ENCODE measurements around the gene STAG3.
A peak's percentile ranks its signal among the peaks of the same experiment; 100 is the strongest.
"Not testable (repeated sequence)": the region's sequence is repeated elsewhere in the genome, so short reads cannot be mapped to it uniquely, and the experiment has no call there.

Gene STAG3, protein sequence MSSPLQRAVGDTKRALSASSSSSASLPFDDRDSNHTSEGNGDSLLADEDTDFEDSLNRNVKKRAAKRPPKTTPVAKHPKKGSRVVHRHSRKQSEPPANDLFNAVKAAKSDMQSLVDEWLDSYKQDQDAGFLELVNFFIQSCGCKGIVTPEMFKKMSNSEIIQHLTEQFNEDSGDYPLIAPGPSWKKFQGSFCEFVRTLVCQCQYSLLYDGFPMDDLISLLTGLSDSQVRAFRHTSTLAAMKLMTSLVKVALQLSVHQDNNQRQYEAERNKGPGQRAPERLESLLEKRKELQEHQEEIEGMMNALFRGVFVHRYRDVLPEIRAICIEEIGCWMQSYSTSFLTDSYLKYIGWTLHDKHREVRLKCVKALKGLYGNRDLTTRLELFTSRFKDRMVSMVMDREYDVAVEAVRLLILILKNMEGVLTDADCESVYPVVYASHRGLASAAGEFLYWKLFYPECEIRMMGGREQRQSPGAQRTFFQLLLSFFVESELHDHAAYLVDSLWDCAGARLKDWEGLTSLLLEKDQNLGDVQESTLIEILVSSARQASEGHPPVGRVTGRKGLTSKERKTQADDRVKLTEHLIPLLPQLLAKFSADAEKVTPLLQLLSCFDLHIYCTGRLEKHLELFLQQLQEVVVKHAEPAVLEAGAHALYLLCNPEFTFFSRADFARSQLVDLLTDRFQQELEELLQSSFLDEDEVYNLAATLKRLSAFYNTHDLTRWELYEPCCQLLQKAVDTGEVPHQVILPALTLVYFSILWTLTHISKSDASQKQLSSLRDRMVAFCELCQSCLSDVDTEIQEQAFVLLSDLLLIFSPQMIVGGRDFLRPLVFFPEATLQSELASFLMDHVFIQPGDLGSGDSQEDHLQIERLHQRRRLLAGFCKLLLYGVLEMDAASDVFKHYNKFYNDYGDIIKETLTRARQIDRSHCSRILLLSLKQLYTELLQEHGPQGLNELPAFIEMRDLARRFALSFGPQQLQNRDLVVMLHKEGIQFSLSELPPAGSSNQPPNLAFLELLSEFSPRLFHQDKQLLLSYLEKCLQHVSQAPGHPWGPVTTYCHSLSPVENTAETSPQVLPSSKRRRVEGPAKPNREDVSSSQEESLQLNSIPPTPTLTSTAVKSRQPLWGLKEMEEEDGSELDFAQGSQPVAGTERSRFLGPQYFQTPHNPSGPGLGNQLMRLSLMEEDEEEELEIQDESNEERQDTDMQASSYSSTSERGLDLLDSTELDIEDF

GRCh38 chr7:100177045-100178001 is at the start of gene STAG3, which contains the start of gene GPC2:
Gene STAG3, plus strand, starts transcription at chr7:100177918. Its CDS starts 2,639 bp downstream, at chr7:100180557.
Gene GPC2, minus strand, starts transcription at chr7:100177381. Its CDS starts 182 bp downstream, at chr7:100177199.
- DNase-seq (ENCODE audit: low read depth in 2 of 2), result peak; percentile 98

DNA sequence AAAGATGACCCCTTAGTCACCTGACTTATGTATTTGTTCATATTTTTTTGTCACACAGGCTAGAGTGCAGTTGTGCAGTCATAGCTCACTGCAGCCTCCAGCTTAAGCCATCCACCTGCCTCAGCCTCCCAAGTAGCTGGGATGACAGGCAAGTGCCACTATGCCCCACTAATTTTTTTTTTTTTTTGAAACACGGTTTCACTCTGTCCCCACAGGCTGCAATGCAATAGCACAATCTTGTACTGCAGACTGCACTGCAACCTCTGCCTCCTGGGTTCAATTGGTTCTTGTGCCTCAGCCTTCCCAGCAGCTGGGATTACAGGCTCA is 49.1 kb upstream of the STAG3 start:
- DNase-seq (ENCODE audit: low read depth in 2 of 2), result no peak

- DNase-seq (ENCODE audit: low read depth in 2 of 2), result not testable (repeated sequence)
Observed at GRCh38 chr7:100130220-100130607, 47.5 kb upstream of the STAG3 start.

- DNase-seq (ENCODE audit: low read depth in 2 of 2), result peak; percentile 66 to 83
Observed at GRCh38 chr7:100130608-100131453, 46.9 kb upstream of the STAG3 start.

DNA sequence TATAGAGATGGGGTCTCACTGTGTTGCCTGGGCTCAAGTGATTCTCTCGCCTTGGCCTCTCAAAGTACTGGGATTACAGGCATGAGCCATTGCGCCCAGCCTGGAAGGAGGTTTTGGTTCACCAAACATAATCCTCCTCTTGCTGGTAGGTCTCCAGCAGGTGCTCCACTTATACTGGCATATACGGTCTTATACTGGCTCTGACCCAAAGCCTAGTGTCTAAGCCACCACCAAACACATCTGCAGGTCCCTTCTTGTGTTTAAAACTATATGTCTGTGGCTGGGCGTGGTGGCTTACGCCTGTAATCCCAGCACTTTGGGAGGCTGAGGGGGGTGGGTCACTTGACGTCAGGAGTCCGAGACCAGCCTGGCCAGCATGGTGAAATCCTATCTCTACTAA is 45.6 kb upstream of the STAG3 start:
- no peak for DNase-seq (ENCODE audit: low read depth in 2 of 2)

GRCh38 chr7:100132697-100133151 is 45.0 kb upstream of the STAG3 start:
- DNase-seq (ENCODE audit: low read depth in 2 of 2), result peak; percentile 45 to 64

DNA sequence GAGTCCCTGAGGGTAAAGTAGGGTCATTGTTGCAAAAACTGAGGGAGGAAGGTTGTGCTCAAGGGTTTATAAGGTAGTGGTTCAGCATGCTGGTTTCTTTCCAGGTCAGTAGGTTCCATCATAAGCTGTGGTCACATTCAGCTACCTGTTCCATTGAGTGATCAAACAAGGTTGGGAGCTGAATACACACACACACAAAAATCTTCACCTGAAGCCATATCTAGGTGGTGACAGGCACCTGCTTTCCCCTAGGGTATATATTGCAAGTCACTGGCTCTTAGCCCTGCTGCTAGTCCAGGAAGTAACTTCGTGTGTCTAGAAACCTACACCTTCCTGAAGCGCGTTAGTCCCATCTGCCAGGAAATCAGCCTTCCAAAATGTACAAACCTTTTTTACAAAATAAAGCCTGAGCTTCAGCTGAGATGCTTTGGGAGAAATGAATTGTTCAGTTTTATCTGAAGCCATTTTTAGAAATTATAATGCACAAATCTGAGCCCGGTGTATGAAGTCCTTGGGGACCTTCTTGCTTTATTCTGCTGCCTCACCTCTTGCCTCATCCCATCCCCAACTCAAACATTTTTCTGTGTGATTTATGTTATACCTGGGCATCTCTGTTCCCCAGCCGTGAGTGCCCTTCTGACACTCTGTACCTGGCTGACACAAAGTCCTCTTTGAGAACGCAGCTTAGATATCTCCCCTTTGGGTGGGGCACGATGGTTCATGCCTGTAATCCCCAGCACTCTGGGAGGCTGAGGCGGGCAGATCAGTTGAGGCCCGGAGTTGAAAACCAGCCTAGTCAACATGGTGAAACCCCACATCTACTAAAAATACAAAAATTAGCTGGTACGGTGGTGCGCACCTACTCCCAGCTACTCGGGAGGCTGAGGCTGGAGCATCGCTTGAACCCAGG is 39.6 kb upstream of the STAG3 start:
- DNase-seq (ENCODE audit: low read depth in 2 of 2), result no peak

DNA sequence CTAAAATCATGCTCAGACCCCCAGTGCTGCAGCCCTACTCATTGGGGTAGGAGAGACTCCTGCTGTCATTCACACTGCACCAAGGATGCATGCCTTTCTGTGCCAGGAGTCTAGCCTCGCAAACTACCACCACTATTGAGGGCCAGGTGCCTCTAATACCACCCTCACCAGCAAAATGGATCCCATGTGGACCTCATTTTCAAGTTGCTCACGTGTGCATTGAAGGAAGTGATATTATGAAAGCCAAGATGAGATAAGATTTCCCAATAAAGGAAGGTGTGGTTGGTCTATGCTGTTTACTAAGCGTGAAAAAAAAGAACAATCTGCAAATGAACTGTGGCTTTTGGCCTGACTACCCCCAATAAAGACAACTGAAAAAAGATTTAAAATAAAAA is 36.2 kb upstream of the STAG3 start:
- no peak for DNase-seq (ENCODE audit: low read depth in 2 of 2)

GRCh38 chr7:100142461-100142860 is 35.3 kb upstream of the STAG3 start:
- no peak for DNase-seq (ENCODE audit: low read depth in 2 of 2)

DNA sequence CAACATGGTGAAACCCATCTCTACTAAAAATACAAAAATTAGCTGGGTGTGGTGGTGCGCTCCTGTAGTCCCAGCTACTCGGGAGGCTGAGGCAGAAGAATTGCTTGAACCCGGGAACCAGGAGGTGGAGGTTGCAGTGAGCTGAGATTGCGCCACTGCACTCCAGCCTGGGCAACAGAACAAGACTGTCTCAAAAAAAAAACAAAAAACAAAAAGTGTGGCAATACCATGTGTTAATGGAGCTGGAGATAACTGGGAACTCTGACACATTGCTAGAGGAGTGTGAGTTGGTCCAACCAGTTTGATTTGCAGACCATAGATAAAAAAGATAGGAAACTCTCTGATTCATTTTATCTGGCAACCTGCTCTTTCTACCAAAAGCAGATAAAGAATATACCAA is 31.4 kb upstream of the STAG3 start:
- not testable (repeated sequence) for DNase-seq (ENCODE audit: low read depth in 2 of 2)

DNA sequence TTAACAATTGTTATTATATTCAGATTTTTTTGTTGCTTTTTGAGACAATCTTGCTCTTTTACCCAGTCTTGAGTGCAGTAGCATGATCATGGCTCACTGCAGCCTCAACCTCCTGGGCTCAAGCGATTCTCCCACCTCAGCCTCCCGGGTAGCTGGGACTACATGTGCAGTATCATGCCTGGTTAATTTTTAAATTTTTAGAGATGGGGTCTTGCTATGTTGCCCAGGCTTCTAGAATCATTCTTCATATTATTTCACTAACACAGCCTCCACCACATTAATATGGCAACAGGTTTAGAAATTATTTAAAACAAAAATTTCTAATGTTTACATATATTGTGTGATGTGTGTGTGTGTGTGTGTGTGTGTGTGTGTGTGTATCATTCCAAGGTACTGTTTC is 30.4 kb upstream of the STAG3 start:
- DNase-seq (ENCODE audit: low read depth in 2 of 2), result no peak

GRCh38 chr7:100148225-100148558 is 29.5 kb upstream of the STAG3 start:
- no peak for DNase-seq (ENCODE audit: low read depth in 2 of 2)

GRCh38 chr7:100148559-100149328 is 29.0 kb upstream of the STAG3 start, which contains the start of gene LAMTOR4:
Gene LAMTOR4, plus strand, starts transcription at chr7:100148918. Its CDS starts 55 bp downstream, at chr7:100148973.
- DNase-seq (ENCODE audit: low read depth in 2 of 2), result peak; percentile 98

GRCh38 chr7:100152404-100152803 is 25.3 kb upstream of the STAG3 start:
- DNase-seq (ENCODE audit: low read depth in 2 of 2), result no peak

- DNase-seq (ENCODE audit: low read depth in 2 of 2), result no peak
Observed at GRCh38 chr7:100152937-100153666, 24.6 kb upstream of the STAG3 start.

DNA sequence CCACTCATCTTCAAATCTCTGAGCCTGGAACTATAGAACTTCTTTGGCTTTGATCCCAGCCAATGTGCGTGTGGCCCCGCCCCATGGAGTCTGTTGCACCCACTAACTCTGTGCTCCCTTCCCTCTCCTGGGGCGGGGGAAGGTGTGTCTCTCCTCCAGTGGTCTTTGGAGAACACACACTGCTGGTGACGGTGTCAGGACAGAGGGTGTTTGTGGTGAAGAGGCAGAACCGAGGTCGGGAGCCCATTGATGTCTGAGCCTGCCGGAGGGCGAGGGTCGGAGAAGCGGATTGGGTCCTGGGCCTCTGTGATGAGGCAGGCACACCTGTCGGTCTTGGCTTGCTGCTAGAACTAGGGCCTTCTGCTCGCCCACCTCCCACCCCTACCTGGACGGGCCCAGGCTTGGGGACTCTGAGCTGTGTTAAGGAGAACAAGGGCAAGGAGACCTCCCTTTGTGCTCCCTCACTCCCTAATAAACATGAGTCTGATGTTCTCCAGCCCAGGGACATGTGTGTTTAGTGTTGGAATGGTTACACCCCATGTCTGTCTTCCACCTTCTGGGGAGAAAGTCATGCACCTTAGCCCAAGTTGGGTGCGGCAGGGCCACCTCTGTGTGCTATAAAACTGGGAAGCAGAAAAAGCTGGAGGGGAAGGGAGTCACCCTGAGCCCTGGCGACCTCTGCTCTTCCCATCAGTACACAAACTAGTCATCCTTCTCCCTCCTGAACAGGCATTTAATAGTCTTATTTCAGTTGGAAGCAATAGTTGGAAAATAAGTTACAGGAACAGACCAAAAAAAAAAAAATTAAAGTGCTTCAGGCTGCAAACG is 23.8 kb upstream of the STAG3 start:
- DNase-seq (ENCODE audit: low read depth in 2 of 2), result no peak

Measured in stimulated activated CD4-positive, alpha-beta T cell treated with anti-CD3 and anti-CD28 coated beads, Interleukin-15, amount 100 ng/mL, for 48 hours (primary cell).